Fibroblast of villous mesenchyme (primary cell): ENCODE data around the gene NKAIN2. TPM values are rescaled to one million over a fixed set of nuclear protein-coding genes. Genes with fewer than 3 reads are reported as not detected.

ENCODE experiments used
- DNase-seq: peaks from one replicate; pipeline ENCODE4 v3.0.0-alpha.2; 2010; ENCODE audit warnings: low read depth
- H3K4me3 ChIP-seq: 2 replicates; pipeline ENCODE4 v1.5.1; 2011; ENCODE audit warnings: low read depth, mild to moderate bottlenecking, low read length
- CTCF ChIP-seq: IDR thresholded peaks from 2 replicates; pipeline ENCODE4 v1.5.1; 2012; ENCODE audit warnings: low read depth, mild to moderate bottlenecking, low read length; ENCODE audit not compliant: insufficient read depth
- total RNA-seq: library from RNA; depleted of rRNA; stranded (reverse); fragments of >200 nt; gene quantifications from 2 replicates; pipeline ENCODE4 v1.2.3, GENCODE V29; 2012

NKAIN2 gene
- total RNA-seq, 1 donor: not detected

DNA sequence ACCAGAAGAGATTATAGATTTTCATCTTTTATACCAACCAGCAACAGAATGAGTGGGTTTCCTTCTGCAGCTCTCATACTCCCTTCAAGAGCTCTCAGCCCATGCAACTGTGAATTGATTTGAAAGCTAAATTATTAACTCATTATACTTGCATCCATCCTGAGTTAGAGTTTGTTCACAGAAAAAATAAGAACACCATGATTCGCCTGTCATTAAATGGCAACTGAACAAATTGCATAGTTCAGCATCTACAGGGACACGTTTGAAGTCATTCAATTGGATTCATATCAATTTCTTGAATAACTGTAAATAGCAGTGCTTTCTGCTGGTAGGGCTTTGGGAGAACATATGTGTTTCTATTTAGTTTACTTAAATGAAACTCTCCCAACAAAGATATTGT is 65.7 kb downstream of the NKAIN2 start:
- no peak for TF ChIP-seq CTCF
- DNase-seq: no peak
- no peak overlapping the region for H3K4me3 ChIP-seq

GRCh38 chr6:123873974-123874373 is 70.3 kb downstream of the NKAIN2 start:
- DNase-seq: no peak
- no peak for TF ChIP-seq CTCF
- H3K4me3 ChIP-seq: no peak overlapping the region

DNA sequence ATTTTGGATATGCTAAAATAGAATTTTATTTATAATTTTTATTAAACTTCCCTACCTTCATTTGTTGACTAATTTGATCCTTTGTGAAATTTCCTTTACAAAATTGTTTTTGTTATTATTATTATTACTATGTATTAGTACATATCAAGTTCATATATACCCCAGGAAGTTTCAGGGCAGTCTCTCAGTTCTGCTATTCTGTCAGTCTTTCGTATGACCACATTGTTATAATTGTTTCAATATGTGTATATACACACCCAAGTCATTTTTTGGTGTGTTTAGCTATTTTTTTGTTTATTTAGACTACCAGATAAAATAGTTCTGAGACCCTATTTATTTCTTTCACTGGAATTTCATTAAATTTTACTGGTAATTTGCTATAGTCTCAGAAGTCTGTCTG is 72.1 kb downstream of the NKAIN2 start:
- no peak overlapping the region for H3K4me3 ChIP-seq
- no peak for DNase-seq
- TF ChIP-seq CTCF: no peak

DNA sequence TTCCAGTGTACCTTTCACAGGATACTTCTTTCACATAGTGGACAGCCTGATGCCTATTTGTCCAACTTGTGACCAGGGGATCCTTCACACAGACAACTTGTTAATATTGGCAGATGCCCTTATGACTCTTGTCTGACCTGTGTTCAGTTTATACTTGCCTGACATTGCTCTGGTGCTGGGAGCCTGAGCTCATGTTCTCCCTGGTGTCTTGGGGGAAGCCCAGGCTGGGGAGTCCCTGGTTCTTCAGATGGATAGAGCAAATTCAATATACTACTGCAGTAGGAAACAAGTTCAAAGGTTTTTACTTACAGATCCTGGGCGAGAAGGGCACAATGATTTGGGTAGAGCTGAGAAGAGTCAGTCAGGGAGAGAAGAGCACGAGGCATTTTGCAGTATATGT is 76.1 kb downstream of the NKAIN2 start:
- no peak for TF ChIP-seq CTCF
- no peak for DNase-seq
- H3K4me3 ChIP-seq: no peak overlapping the region

GRCh38 chr6:123888771-123889513 is 85.3 kb downstream of the NKAIN2 start:
- no peak for TF ChIP-seq CTCF
- no peak for DNase-seq
- H3K4me3 ChIP-seq: no peak overlapping the region

DNA sequence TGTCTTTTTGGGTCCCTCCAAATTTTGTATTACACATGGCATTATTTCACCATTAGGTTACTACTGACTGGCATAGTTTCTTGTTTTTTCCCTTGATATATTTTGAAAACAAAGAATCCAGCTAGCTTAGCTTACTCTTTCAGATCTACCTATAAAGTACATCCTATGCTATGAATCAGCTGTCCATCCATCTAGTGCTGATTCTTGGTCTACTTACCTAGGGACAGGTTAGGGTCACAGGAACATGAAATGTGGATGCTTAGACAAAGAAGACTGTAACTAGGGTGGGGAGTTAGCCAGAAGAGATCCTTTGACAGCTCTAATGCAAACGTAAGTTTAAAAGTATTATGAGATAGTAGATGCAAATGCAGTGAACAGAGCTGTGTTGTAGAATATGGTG is 91.7 kb downstream of the NKAIN2 start:
- no peak for TF ChIP-seq CTCF
- no peak for DNase-seq
- H3K4me3 ChIP-seq: no peak overlapping the region

DNA sequence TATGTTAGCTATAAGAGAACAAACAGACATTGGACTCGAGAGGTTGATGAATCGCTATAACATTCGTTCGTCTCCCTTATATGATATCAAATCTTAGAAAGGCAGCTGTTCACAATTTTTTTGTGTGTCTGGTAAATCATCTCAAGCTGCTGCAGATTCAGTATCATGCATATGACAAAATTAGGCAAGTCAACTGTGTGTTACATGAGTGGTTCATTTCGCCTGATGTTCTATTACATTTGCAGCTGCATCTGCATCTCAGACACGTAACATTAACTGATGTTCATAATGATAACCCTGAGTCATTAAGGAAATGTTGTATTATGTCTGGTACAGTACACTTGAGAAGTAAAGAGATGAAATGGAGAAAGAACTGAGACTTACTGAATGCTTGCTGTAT is 92.1 kb downstream of the NKAIN2 start:
- no peak for TF ChIP-seq CTCF
- no peak overlapping the region for H3K4me3 ChIP-seq
- DNase-seq: no peak
